ENCODE results near the gene RPRD1B. TPM values are rescaled to one million over a fixed set of nuclear protein-coding genes. Genes with fewer than 3 reads are reported as not detected.
A peak's percentile ranks its signal among the peaks of the same experiment; 100 is the strongest.

RPRD1B gene
- total and polyA plus RNA-seq, 2 of the 13 experiments (the other 11 are each of a cell fraction or from before 2014, with no cell fraction given): 31.1 to 41.5 TPM

- TF ChIP-seq, protein P1, sequence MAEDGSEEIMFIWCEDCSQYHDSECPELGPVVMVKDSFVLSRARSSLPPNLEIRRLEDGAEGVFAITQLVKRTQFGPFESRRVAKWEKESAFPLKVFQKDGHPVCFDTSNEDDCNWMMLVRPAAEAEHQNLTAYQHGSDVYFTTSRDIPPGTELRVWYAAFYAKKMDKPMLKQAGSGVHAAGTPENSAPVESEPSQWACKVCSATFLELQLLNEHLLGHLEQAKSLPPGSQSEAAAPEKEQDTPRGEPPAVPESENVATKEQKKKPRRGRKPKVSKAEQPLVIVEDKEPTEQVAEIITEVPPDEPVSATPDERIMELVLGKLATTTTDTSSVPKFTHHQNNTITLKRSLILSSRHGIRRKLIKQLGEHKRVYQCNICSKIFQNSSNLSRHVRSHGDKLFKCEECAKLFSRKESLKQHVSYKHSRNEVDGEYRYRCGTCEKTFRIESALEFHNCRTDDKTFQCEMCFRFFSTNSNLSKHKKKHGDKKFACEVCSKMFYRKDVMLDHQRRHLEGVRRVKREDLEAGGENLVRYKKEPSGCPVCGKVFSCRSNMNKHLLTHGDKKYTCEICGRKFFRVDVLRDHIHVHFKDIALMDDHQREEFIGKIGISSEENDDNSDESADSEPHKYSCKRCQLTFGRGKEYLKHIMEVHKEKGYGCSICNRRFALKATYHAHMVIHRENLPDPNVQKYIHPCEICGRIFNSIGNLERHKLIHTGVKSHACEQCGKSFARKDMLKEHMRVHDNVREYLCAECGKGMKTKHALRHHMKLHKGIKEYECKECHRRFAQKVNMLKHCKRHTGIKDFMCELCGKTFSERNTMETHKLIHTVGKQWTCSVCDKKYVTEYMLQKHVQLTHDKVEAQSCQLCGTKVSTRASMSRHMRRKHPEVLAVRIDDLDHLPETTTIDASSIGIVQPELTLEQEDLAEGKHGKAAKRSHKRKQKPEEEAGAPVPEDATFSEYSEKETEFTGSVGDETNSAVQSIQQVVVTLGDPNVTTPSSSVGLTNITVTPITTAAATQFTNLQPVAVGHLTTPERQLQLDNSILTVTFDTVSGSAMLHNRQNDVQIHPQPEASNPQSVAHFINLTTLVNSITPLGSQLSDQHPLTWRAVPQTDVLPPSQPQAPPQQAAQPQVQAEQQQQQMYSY (CRISPR knock-in tag; IDR thresholded peaks at IDR 0.05): peak; percentile 72
- TF ChIP-seq KDM2A (CRISPR knock-in tag; IDR thresholded peaks at IDR 0.05; ENCODE audit: borderline replicate concordance, low read depth) (peak; percentile 61), RFXANK (CRISPR knock-in tag; IDR thresholded peaks at IDR 0.05) (no peak), MLX (CRISPR knock-in tag; IDR thresholded peaks at IDR 0.05) (0 out of 2 replicates have a peak, but pooled peaks have one; percentile 40), ZNF33A (CRISPR knock-in tag; IDR thresholded peaks at IDR 0.05; ENCODE audit: borderline replicate concordance) (no peak), SAP130 (CRISPR knock-in tag; IDR thresholded peaks at IDR 0.05; ENCODE audit: low read depth) (peak; percentile 36; the same call in 1 of the 2 replicates), ATF7 (IDR thresholded peaks at IDR 0.05) (no peak), ATF7 (CRISPR knock-in tag; IDR thresholded peaks at IDR 0.05) (0 out of 2 replicates have a peak, but pooled peaks have one; percentile 37), SRSF1 (optimal IDR thresholded peaks at IDR 0.05; ENCODE audit: low read depth, low read length) (no peak), ZNF143 (CRISPR knock-in tag; IDR thresholded peaks at IDR 0.05) (no peak), ZNF577 (CRISPR knock-in tag; IDR thresholded peaks at IDR 0.05; ENCODE audit: borderline replicate concordance, low read depth) (no peak), ZNF746 (CRISPR knock-in tag; IDR thresholded peaks at IDR 0.05) (0 out of 2 replicates have a peak, but pooled peaks have one; percentile 10), ATF1 (CRISPR knock-in tag; IDR thresholded peaks at IDR 0.05) (no peak), NCOA2 (CRISPR knock-in tag; IDR thresholded peaks at IDR 0.05) (peak; percentile 72; the same call in 1 of the 2 replicates), SOX6 (IDR thresholded peaks at IDR 0.05) (no peak), SOX6 (CRISPR knock-in tag; IDR thresholded peaks at IDR 0.05) (peak; percentile 73), ATF6 (CRISPR knock-in tag; conservative IDR thresholded peaks at IDR 0.05) (no peak), ARID2 (CRISPR knock-in tag; IDR thresholded peaks at IDR 0.05; ENCODE audit: borderline replicate concordance) (peak; percentile 51; the same call in 1 of the 2 replicates), NFATC3 (CRISPR knock-in tag; IDR thresholded peaks at IDR 0.05) (no peak), HDAC1 (CRISPR knock-in tag; IDR thresholded peaks at IDR 0.05) (peak; percentile 31; the same call in 1 of the 2 replicates), FOSL2 (CRISPR knock-in tag; IDR thresholded peaks at IDR 0.05) (peak; percentile 5; the same call in 1 of the 2 replicates), SMYD3 (CRISPR knock-in tag; IDR thresholded peaks at IDR 0.05) (no peak), FOXA3 (CRISPR knock-in tag; IDR thresholded peaks at IDR 0.05) (peak; percentile 32; the same call in 1 of the 2 replicates), ZSCAN9 (CRISPR knock-in tag; IDR thresholded peaks at IDR 0.05; ENCODE audit: borderline replicate concordance) (0 out of 2 replicates have a peak, but pooled peaks have one; percentile 48)
- TF ChIP-seq, protein P2, sequence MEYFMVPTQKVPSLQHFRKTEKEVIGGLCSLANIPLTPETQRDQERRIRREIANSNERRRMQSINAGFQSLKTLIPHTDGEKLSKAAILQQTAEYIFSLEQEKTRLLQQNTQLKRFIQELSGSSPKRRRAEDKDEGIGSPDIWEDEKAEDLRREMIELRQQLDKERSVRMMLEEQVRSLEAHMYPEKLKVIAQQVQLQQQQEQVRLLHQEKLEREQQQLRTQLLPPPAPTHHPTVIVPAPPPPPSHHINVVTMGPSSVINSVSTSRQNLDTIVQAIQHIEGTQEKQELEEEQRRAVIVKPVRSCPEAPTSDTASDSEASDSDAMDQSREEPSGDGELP (IDR thresholded peaks at IDR 0.05; ENCODE audit: borderline replicate concordance, low read depth): 0 out of 2 replicates have a peak, but pooled peaks have one; percentile 32
These were observed 101.1 kb downstream of the RPRD1B start (continued) for GRCh38 chr20:38134427-38135270.
